Vagina (tissue), 2 donors: ENCODE measurements around the gene LRRC8C.
"Not testable (repeated sequence)": the region's sequence is repeated elsewhere in the genome, so short reads cannot be mapped to it uniquely, and the experiment has no call there.

Source experiments
- POLR2A ChIP-seq, 2 donors: fragments of 450-650 bp; IDR thresholded peaks; one replicate each; pipeline ENCODE4 v1.6.1; 2017; ENCODE audit warnings: antibody characterized with exemption in 2 of 2, mild to moderate bottlenecking in 2 of 2, moderate library complexity in 2 of 2
- POLR2AphosphoS5 ChIP-seq, 2 donors: sonication (generic); formaldehyde crosslinking; IDR thresholded peaks; one replicate each; pipeline ENCODE4 v1.9.0; 2017; ENCODE audit warnings: antibody characterized with exemption in 2 of 2, mild to moderate bottlenecking in 2 of 2, low read depth in 1 of 2; ENCODE audit not compliant: insufficient read depth in 1 of 2
- TF ChIP-seq, protein P1 (sequence below), 3 experiments: fragments of 450-650 bp in 2 of 3; fragments of 200-600 bp in 1 of 3; sonication (generic) in 1 of 3; IDR thresholded peaks; one replicate each; pipeline ENCODE4 v1.5.1; 2017 to 2019; ENCODE audit warnings: antibody characterized with exemption in 3 of 3, mild to moderate bottlenecking in 2 of 3, moderate library complexity in 2 of 3

DNA sequence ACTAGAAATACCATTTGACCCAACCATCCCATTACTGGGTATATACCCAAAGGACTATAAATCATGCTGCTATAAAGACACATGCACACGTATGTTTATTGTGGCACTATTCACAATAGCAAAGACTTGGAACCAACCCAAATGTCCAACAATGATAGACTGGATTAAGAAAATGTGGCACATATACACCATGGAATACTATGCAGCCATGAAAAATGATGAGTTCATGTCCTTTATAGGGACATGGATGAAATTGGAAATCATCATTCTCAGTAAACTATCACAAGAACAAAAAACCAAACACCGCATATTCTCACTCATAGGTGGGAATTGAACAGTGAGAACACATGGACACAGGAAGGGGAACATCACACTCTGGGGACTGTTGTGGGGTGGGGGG, 72.0 kb downstream of the LRRC8C start:
- TF ChIP-seq, protein P1, sequence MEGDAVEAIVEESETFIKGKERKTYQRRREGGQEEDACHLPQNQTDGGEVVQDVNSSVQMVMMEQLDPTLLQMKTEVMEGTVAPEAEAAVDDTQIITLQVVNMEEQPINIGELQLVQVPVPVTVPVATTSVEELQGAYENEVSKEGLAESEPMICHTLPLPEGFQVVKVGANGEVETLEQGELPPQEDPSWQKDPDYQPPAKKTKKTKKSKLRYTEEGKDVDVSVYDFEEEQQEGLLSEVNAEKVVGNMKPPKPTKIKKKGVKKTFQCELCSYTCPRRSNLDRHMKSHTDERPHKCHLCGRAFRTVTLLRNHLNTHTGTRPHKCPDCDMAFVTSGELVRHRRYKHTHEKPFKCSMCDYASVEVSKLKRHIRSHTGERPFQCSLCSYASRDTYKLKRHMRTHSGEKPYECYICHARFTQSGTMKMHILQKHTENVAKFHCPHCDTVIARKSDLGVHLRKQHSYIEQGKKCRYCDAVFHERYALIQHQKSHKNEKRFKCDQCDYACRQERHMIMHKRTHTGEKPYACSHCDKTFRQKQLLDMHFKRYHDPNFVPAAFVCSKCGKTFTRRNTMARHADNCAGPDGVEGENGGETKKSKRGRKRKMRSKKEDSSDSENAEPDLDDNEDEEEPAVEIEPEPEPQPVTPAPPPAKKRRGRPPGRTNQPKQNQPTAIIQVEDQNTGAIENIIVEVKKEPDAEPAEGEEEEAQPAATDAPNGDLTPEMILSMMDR (IDR thresholded peaks at IDR 0.05) = not testable (repeated sequence)
- not testable (repeated sequence) for TF ChIP-seq POLR2A (IDR thresholded peaks at IDR 0.05); POLR2AphosphoS5 (IDR thresholded peaks at IDR 0.05; ENCODE audit: insufficient read depth in 1 of 2, low read depth in 1 of 2)
